ENCODE measurements around the gene DCLRE1A.
"Not testable (repeated sequence)": the region's sequence is repeated elsewhere in the genome, so short reads cannot be mapped to it uniquely, and the experiment has no call there.

The DCLRE1A gene

GRCh38 chr10:113858541-113858940 lies 4.7 kb upstream of the DCLRE1A start:
- no peak for DNase-seq (ENCODE audit: low read depth)

- no peak for DNase-seq (ENCODE audit: low read depth)
Observed at GRCh38 chr10:113857210-113857609, 3.3 kb upstream of the DCLRE1A start.

GRCh38 chr10:113856563-113856962 lies 2.7 kb upstream of the DCLRE1A start:
- DNase-seq (ENCODE audit: low read depth) = no peak

GRCh38 chr10:113854761-113855588 lies 1.1 kb upstream of the DCLRE1A start:
- no peak for DNase-seq (ENCODE audit: low read depth)

GRCh38 chr10:113853578-113854012 lies 287 bp downstream of the DCLRE1A start:
- DNase-seq (ENCODE audit: low read depth) = no peak

GRCh38 chr10:113849946-113850345 lies 3.9 kb downstream of the DCLRE1A start:
- no peak for DNase-seq (ENCODE audit: low read depth)

GRCh38 chr10:113849140-113849803 lies 4.6 kb downstream of the DCLRE1A start:
- DNase-seq (ENCODE audit: low read depth) = no peak

GRCh38 chr10:113846036-113846435 lies 7.8 kb downstream of the DCLRE1A start:
- no peak for DNase-seq (ENCODE audit: low read depth)

- DNase-seq (ENCODE audit: low read depth) = no peak
Observed at GRCh38 chr10:113843972-113844485, 9.9 kb downstream of the DCLRE1A start.

GRCh38 chr10:113842171-113842570 lies 11.7 kb downstream of the DCLRE1A start:
- DNase-seq (ENCODE audit: low read depth) = no peak

- DNase-seq (ENCODE audit: low read depth) = not testable (repeated sequence)
Observed at GRCh38 chr10:113828567-113828966, 25.3 kb downstream of the DCLRE1A start.

GRCh38 chr10:113825791-113826190 lies 28.1 kb downstream of the DCLRE1A start:
- no peak for DNase-seq (ENCODE audit: low read depth)

GRCh38 chr10:113823389-113823788 lies 30.5 kb downstream of the DCLRE1A start:
- no peak for DNase-seq (ENCODE audit: low read depth)

- DNase-seq (ENCODE audit: low read depth) = no peak
Observed at GRCh38 chr10:113822174-113822573, 31.7 kb downstream of the DCLRE1A start.

GRCh38 chr10:113821306-113821705 lies 32.6 kb downstream of the DCLRE1A start:
- not testable (repeated sequence) for DNase-seq (ENCODE audit: low read depth)

GRCh38 chr10:113820507-113820906 lies 33.4 kb downstream of the DCLRE1A start:
- no peak for DNase-seq (ENCODE audit: low read depth)

GRCh38 chr10:113819989-113820388 lies 33.9 kb downstream of the DCLRE1A start:
- DNase-seq (ENCODE audit: low read depth) = no peak

GRCh38 chr10:113814700-113815099 lies 39.2 kb downstream of the DCLRE1A start:
- DNase-seq (ENCODE audit: low read depth) = not testable (repeated sequence)

- no peak for DNase-seq (ENCODE audit: low read depth)
Observed at GRCh38 chr10:113808168-113808567, 45.7 kb downstream of the DCLRE1A start.

- DNase-seq (ENCODE audit: low read depth) = no peak
Observed at GRCh38 chr10:113806503-113806902, 47.4 kb downstream of the DCLRE1A start.

GRCh38 chr10:113802997-113803396 lies 50.9 kb downstream of the DCLRE1A start:
- no peak for DNase-seq (ENCODE audit: low read depth)

GRCh38 chr10:113801569-113801968 lies 52.3 kb downstream of the DCLRE1A start:
- no peak for DNase-seq (ENCODE audit: low read depth)

GRCh38 chr10:113791691-113792090 lies 62.2 kb downstream of the DCLRE1A start:
- no peak for DNase-seq (ENCODE audit: low read depth)

Data from stimulated activated CD8-positive, alpha-beta memory T cell treated with anti-CD3 and anti-CD28 coated beads, Interleukin-15, amount 100 ng/mL, for 24 hours (primary cell).